CD14-positive monocyte (primary cell): ENCODE data around the gene KCNN3. TPM values are rescaled to one million over a fixed set of nuclear protein-coding genes. Genes with fewer than 3 reads are reported as not detected.

Experiments
- DNase-seq, 3 donors: peaks; one replicate each; pipeline ENCODE4 v3.0.0-alpha.2; 2011 to 2022
- H2AFZ ChIP-seq: 2 replicates; pipeline ENCODE4 v1.6.0; 2012; ENCODE audit warnings: mild to moderate bottlenecking, low read depth, low read length, inconsistent platforms; ENCODE audit not compliant: insufficient read depth, poor library complexity, severe bottlenecking
- H3K27ac ChIP-seq, 2 donors: 1 replicate in 1 of 2; 2 replicates in 1 of 2; pipeline ENCODE4 v1.5.1; 2012 to 2013; ENCODE audit warnings: low read length in 2 of 2, control low read depth in 1 of 2, inconsistent platforms in 1 of 2, low read depth in 1 of 2, mild to moderate bottlenecking in 1 of 2
- H3K27me3 ChIP-seq, 2 donors: one replicate each; pipeline versions ENCODE4 v1.6.0 to v1.6.1; 2011 to 2013; ENCODE audit warnings: low read length in 2 of 2; ENCODE audit not compliant: control insufficient read depth in 2 of 2, insufficient read depth in 2 of 2
- H3K36me3 ChIP-seq, 2 donors: replicated peaks in 1 of 2; 1 replicate in 1 of 2; 2 replicates in 1 of 2; pipeline versions ENCODE4 v1.5.1 to v1.6.1; 2012 to 2013; ENCODE audit warnings: low read length in 2 of 2, control low read depth in 1 of 2, inconsistent platforms in 1 of 2, mild to moderate bottlenecking in 1 of 2; ENCODE audit not compliant: insufficient read depth in 2 of 2, control insufficient read depth in 1 of 2
- H3K4me1 ChIP-seq, 2 donors: 1 replicate in 1 of 2; 2 replicates in 1 of 2; pipeline versions ENCODE4 v1.5.1 to v1.6.1; 2012 to 2013; ENCODE audit warnings: low read length in 2 of 2, control low read depth in 1 of 2, inconsistent platforms in 1 of 2, mild to moderate bottlenecking in 1 of 2, moderate library complexity in 1 of 2; ENCODE audit not compliant: insufficient read depth in 2 of 2, control insufficient read depth in 1 of 2
- H3K4me2 ChIP-seq: replicated peaks from 2 replicates; pipeline ENCODE3; 2012; ENCODE audit warnings: low read length, moderate library complexity, mild to moderate bottlenecking; ENCODE audit not compliant: poor library complexity, severe bottlenecking; ENCODE audit errors: extremely low read depth
- H3K4me3 ChIP-seq, 3 experiments: fragments of 200-600 bp in 1 of 3; sonication (generic) in 1 of 3; replicated peaks in 1 of 3; 1 replicate in 2 of 3; 2 replicates in 1 of 3; pipeline ENCODE4 v1.5.1; 2011 to 2013; ENCODE audit warnings: low read length in 3 of 3, mild to moderate bottlenecking in 3 of 3, control low read depth in 2 of 3, low read depth in 2 of 3, inconsistent platforms in 1 of 3, moderate library complexity in 1 of 3
- H3K79me2 ChIP-seq: 2 replicates; pipeline ENCODE4 v1.6.0; 2012; ENCODE audit warnings: mild to moderate bottlenecking, control low read depth, inconsistent platforms, low read length, moderate library complexity; ENCODE audit not compliant: insufficient read depth
- H3K9ac ChIP-seq: 2 replicates; pipeline ENCODE4 v1.6.0; 2017; ENCODE audit warnings: low read length, mild to moderate bottlenecking; ENCODE audit not compliant: insufficient read depth, poor library complexity, severe bottlenecking
- H3K9me3 ChIP-seq, 2 donors: replicated peaks in 1 of 2; 1 replicate in 1 of 2; 2 replicates in 1 of 2; pipeline versions ENCODE4 v1.5.1 to v1.6.1; 2012 to 2013; ENCODE audit warnings: low read length in 2 of 2, control low read depth in 1 of 2; ENCODE audit not compliant: control insufficient read depth in 1 of 2, insufficient read depth in 1 of 2
- H4K20me1 ChIP-seq: 2 replicates; pipeline ENCODE4 v1.6.0; 2012; ENCODE audit warnings: mild to moderate bottlenecking, low read length, control low read depth, moderate library complexity; ENCODE audit not compliant: insufficient read depth
- H3K27ac Mint-ChIP-seq, 7 donors: one replicate each; pipeline ENCODE4 v1.8.0; 2020; ENCODE audit warnings: mild to moderate bottlenecking in 7 of 7, mixed read lengths in 7 of 7, moderate library complexity in 6 of 7, inconsistent platforms in 2 of 7
- H3K27me3 Mint-ChIP-seq, 3 donors: one replicate each; pipeline ENCODE4 v1.8.0; 2021 to 2022; ENCODE audit warnings: low read depth in 3 of 3, mild to moderate bottlenecking in 3 of 3, mixed read lengths in 3 of 3, moderate library complexity in 3 of 3, inconsistent platforms in 1 of 3
- H3K36me3 Mint-ChIP-seq, 2 donors: one replicate each; pipeline ENCODE4 v1.8.0; 2020; ENCODE audit warnings: mixed read lengths in 2 of 2, inconsistent platforms in 1 of 2, mild to moderate bottlenecking in 1 of 2
- H3K4me1 Mint-ChIP-seq: one replicate; pipeline ENCODE4 v1.8.0; 2020; ENCODE audit warnings: mild to moderate bottlenecking, mixed read lengths
- H3K4me3 Mint-ChIP-seq, 2 donors: one replicate each; pipeline ENCODE4 v1.8.0; 2020; ENCODE audit warnings: mild to moderate bottlenecking in 2 of 2, mixed read lengths in 2 of 2, moderate library complexity in 1 of 2
- H3K9me3 Mint-ChIP-seq, 7 donors: one replicate each; pipeline ENCODE4 v1.8.0; 2020 to 2022; ENCODE audit warnings: mixed read lengths in 7 of 7, mild to moderate bottlenecking in 6 of 7, moderate library complexity in 6 of 7, inconsistent platforms in 2 of 7
- WGBS: methylation state at CpG from one replicate; pipeline ENCODE4 v1.1.5; 2013; ENCODE audit warnings: missing lambda C conversion rate; ENCODE audit not compliant: insufficient coverage; 5-methylcytosine and 5-hydroxymethylcytosine counted together
- intact Hi-C, 2 donors: fragments of 100-400 bp; cut with micrococcal nuclease; formaldehyde crosslinking; loops; one replicate each; pipeline versions ENCODE4 v1.15.0 to v1.15.1; 2023
- polyA plus RNA-seq, 3 donors: library from polyadenylated mRNA; depleted of rRNA in 1 of 3; unstranded in 2 of 3; stranded (reverse) in 1 of 3; fragments of 300-500 nt in 2 of 3; fragments of >200 nt in 1 of 3; fragmentation: Illumina TruSeq in 2 of 3; gene quantifications; 1 replicate in 2 of 3; 2 replicates in 1 of 3; pipeline ENCODE4 v1.2.3, GENCODE V29; 2012 to 2021
- TF ChIP-seq, protein P1 (sequence below): fragments of 200-600 bp; IDR thresholded peaks from one replicate; pipeline ENCODE4 v1.8.0; 2022; ENCODE audit warnings: antibody characterized with exemption, mild to moderate bottlenecking

The KCNN3 gene
- polyA plus RNA-seq, 3 donors, result not detected

DNA sequence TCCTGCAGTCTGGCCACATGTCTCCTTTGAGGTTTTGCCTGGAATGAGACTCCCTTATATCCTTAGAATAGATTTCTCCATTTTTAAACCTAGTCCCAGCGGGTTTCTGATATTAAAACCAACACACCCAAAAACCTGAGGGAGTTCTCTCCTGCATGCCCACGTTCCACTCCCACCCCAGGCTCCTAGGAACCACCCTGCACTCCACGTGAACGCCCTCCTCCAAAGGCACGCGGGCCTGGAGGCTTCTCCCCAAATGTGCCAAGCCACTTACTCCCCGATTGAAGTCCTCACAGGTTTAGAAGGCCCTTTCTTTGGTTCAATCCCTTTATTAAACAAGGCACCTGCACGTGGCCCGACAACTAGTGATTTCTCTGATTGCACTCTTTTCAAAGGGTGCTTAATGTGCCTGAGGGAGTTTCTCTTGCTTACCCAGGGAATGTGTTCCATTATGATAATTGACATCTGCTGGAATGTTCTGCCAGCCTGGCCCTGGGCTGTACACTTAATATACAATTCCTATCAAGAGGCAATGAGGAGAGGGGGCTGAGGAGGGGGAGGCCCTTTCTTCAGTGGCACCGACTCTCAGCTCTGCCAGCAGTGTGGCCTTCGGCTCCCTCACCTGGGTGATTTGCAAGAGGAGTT lies 157.8 kb downstream of the KCNN3 start:
- H3K79me2 ChIP-seq, result no peaks in the 10 kb centered on the region
- H3K27ac ChIP-seq, result no peak overlapping the region
- TF ChIP-seq, protein P1, sequence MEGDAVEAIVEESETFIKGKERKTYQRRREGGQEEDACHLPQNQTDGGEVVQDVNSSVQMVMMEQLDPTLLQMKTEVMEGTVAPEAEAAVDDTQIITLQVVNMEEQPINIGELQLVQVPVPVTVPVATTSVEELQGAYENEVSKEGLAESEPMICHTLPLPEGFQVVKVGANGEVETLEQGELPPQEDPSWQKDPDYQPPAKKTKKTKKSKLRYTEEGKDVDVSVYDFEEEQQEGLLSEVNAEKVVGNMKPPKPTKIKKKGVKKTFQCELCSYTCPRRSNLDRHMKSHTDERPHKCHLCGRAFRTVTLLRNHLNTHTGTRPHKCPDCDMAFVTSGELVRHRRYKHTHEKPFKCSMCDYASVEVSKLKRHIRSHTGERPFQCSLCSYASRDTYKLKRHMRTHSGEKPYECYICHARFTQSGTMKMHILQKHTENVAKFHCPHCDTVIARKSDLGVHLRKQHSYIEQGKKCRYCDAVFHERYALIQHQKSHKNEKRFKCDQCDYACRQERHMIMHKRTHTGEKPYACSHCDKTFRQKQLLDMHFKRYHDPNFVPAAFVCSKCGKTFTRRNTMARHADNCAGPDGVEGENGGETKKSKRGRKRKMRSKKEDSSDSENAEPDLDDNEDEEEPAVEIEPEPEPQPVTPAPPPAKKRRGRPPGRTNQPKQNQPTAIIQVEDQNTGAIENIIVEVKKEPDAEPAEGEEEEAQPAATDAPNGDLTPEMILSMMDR, result no peak
- DNase-seq, result no peak
- H3K27ac Mint-ChIP-seq, result peak overlapping the region in 1 of 7 donors; percentile 5
- H3K4me3 Mint-ChIP-seq, result peak overlapping the region in 1 of 2 donors; percentile 3
- peaks cover 0 to 2% of the 10 kb centered on the region in 2 donors for H3K36me3 Mint-ChIP-seq
- no peak overlapping the region for H3K9ac ChIP-seq
- H4K20me1 ChIP-seq, result no peaks in the 10 kb centered on the region
- H3K4me1 Mint-ChIP-seq, result no peaks in the 10 kb centered on the region
- 87% methylated on average over 8 of the region's 11 CpGs for WGBS
- H3K4me2 ChIP-seq, result no peak overlapping the region
- peaks cover 0 to 5% of the 10 kb centered on the region in 2 donors for H3K27me3 ChIP-seq
- peaks cover 32 to 36% of the 10 kb centered on the region in 2 donors for H3K4me1 ChIP-seq
- intact Hi-C loops, result no loop called here
- H3K4me3 ChIP-seq, result no peak overlapping the region
- H3K9me3 Mint-ChIP-seq, result no peaks in the 10 kb centered on the region
- H2AFZ ChIP-seq, result no peak overlapping the region
- H3K27me3 Mint-ChIP-seq, result peaks cover 3 to 10% (median 5%) of the 10 kb centered on the region in 3 donors
- no peaks in the 10 kb centered on the region for H3K9me3 ChIP-seq
- no peaks in the 10 kb centered on the region for H3K36me3 ChIP-seq

DNA sequence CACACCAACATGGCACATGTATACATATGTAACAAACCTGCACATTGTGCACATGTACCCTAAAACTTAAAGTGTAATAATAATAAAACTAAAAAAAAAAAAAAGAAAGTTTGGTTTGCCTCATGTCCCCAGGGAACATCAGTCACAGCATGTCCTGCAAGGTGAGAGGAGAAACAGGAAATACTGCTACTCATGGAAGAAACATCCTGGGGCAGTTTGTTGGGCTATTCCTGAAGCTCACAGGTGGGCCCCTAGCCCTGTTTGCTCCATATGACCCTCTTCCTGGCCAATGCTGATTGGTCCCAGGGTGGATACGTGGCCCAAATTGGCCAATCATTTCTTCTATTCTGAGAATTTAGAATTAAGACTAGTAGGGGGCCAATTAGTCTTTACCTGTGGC lies 158.7 kb downstream of the KCNN3 start:
- intact Hi-C loops, result no loop called here
- Mint-ChIP-seq H3K27me3 (peaks cover 3 to 10% (median 5%) of the 10 kb centered on the region in 3 donors), H3K4me3 (peak overlapping the region in 1 of 2 donors; percentile 23), H3K9me3 (no peaks in the 10 kb centered on the region), H3K4me1 (no peaks in the 10 kb centered on the region), H3K27ac (no peak overlapping the region), H3K36me3 (no peaks in the 10 kb centered on the region)
- no peak overlapping the region for H3K9ac ChIP-seq
- WGBS, result no CpG with 5 or more reads among the region's 1 CpG
- no peak for DNase-seq
- H4K20me1 ChIP-seq, result no peaks in the 10 kb centered on the region
- no peak overlapping the region for H3K27ac ChIP-seq
- H3K4me3 ChIP-seq, result no peak overlapping the region
- H3K79me2 ChIP-seq, result no peaks in the 10 kb centered on the region
- TF ChIP-seq, protein P1, result no peak
- H3K9me3 ChIP-seq, result no peaks in the 10 kb centered on the region
- H2AFZ ChIP-seq, result no peak overlapping the region
- H3K27me3 ChIP-seq, result peaks cover 0 to 5% of the 10 kb centered on the region in 2 donors
- peaks cover 27 to 28% of the 10 kb centered on the region in 2 donors for H3K4me1 ChIP-seq
- no peak overlapping the region for H3K4me2 ChIP-seq
- no peaks in the 10 kb centered on the region for H3K36me3 ChIP-seq
